ENCODE data around the gene NECTIN4.
"Not testable (repeated sequence)": the region's sequence is repeated elsewhere in the genome, so short reads cannot be mapped to it uniquely, and the experiment has no call there.

Gene NECTIN4

DNA sequence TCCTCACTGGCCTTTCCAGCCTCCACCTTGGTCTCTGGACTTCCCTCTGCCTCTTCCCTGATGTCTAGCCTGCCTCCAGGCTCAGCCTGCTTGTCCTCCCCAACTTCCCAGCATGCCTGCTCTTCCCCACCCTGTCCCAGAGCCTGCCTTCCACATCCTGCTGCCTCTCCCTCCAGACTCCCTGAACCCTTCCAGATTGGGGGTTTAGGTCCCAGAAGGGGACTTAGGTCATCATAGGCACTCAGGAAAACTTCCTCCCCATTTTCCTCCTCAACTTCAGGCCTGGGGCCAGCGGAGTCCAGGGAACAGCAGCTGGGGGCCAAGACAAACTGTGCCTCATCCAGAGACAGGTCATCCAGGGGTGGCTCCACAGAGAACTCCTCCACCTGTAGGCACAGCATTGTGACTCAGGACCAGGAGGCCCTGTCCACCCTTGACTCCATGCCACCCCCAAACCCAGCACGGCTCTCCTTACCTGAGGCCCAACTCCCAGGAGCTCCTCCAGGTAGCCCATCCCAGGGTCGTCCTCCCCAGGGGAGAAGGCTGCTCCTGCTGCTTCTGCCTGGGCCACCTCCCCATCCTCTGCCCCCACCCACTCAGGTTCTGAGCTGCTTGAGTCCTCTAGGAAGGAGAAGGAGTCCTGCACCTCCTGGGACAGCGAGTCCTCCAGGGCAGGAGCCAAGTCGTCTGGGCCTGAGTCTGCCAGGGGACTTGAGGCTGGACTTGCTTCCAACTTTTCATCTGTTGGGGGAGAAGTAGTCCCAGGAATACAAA, 40.2 kb downstream of the NECTIN4 start:
- DNase-seq, result no peak

DNA sequence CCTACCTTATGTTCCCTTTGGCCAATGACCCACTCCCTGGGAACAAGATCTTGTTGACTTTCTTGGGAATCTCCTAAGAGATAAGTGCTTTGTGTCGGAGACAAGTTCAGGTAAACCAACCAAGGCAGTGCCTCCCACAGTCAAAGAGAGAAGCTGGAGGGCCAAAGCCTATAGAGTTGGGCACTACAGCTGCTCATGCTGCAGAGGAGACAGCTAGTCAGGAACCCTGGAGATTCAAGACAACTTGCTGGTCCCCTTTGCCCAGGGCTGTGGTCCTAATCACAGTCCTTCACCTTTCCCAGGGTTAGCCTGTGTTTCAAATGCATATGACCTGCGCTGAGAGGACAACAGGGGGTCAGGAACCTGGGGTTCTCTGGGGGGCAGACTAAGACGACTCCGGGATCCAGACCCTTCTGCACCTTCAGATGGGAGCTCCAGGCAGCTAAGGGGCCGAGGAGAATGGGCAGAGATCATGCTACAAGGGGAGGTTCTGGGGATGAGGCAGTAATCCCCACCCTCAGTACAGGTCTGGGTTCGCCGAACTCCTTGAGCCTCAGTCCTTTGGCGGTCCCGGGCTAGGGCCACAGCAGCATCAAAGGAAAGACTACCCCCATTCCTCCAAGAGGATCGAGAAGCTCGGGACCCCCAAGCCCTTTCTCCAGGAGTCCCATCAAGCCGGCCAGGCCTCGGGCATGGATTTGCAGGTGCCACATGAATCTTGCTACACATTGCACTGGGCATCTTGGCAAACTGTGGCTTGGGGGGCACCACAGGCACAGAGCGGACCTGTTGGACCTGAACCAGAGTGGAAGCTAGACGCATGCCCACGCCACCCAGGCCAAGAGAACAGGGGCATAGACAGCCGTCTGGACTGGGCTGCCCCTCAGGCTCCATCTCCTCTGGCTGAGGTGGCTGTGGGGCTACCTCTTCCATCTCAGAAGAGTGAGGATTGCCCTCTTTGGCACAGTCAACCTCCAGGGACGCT, 41.6 kb downstream of the NECTIN4 start:
- DNase-seq, result no peak

DNA sequence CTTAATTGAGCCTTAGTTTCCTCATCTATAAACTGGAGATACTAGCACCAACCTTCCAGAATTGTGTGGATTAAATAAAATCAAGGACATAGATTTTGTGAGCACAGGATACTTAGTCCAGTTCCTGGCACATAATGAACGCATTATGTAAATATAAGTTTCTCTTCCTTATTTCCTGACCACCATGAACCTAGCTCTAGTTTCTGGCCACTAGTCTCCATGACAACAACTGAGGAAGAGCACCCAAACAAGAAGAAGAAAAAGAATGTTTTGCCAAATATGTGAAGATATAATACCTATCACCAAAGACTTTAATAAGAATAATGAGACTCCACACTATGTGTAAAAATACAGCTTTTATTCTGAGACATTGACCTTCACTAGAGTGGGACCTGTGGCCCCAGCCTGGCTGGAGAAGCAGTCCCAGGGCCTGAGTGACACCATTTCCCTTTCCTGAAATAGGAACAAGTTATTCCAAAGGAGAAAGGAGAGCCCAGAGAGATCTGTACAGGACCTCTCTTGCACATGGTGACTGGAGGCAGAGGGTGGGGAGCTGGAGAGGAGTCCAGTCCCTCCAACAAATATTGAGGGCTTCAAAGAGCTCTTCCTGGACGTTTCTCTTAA, 42.6 kb downstream of the NECTIN4 start:
- no peak for DNase-seq

DNA sequence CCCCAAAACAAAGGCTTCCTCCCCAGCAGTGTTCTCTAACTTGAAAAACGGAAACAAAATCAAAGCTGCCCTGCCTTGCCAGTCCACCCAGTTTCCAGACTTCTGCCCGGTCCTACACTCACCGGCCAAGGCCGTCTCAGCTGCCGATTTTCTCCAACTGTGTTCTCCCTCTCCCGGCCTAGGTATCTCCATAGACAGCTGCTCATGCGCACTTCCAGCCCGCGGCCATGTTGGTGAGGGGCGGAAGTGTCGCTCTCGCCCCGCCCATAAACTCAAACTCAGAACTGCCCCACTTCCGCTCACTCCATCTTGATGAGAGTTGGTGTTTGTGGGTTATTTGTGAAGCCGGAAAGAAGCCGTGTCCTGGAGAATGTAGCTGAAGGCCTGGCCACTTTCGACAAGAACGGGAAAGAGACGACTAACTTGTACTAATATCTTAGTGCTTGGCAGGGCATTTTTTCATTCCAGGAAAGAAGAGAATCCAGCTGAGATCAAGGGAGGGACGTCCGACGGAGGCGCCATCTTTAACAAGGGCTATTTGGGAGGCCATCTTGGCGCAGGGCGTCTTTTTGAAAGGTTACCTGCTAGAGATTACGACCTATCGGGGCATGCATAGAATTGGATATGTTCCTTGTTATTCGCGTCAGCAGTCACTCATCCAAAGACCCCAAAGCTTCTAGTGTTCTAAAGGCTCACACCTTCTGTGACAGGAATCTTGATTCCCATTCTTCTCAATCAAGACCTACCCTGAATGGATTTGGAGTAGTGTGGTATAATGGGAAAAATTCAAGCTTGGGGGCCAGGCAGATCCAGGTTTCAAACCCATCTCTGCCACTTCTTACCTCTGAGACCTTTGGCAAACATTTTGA, 43.4 kb downstream of the NECTIN4 start, which contains the start of gene USF1:
USF1 (minus strand) TSS at position 242 of the 869 bp plus-strand sequence. CDS start 2,702 bp downstream, outside the sequence.
- DNase-seq, result peak; percentile 89

DNA sequence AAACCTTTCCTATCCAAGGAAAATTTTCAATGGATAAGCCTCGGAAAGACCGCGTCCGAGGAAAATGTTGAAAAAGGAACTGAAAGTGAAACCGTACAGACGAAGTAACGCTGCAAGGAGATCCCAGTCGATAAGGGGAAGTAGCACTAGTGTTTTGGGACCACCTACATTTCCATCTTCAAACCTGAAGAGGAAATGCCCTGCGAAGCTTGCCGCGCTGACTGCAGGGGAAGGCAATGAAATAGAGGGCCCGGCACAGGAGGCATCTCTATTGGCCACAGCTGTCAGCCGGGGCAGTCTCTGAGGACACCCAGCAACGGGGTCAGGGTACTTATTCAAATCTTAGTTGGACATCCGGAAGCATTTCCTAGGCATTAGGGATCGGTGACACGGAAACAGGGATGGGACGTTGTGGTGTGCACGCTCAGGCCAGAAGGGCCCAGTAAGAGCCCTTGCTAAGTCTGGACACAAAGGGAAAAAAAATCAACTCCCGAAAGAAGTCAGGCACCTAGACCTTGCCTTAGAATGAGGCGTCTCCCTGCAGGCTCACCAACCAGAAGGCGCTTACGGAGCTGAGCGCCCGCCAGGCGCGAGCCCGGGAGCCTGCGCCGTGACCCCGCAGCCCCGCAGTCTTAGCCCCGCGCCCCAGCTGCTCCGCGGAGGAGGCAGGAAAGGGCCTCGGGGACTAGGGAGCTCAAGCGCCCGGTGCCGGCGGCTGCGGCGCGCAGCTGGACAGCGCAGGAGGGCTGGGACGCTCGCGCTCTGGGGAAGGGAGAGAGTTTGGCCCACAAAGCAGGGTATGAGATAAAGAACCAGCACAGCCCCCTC, 44.2 kb downstream of the NECTIN4 start:
- DNase-seq, result peak; percentile 41

DNA sequence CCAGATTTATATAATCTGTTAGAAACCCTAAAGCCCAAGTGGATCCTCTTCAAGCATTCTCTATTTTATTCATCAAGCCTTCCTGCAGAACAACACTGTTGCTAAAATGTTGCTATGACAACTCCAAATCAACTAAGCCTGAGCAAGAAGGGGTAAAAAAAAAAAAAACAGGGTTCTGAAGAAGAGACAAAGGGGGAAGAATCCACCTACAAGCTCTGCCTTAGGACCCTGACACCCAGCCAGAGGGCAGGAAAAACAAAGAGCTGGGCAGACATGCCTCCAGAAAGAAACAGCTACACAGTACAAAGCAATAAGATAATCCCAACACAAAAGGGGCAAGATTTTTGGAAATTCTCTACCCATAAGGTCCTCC, 44.8 kb downstream of the NECTIN4 start:
- no peak for DNase-seq

DNA sequence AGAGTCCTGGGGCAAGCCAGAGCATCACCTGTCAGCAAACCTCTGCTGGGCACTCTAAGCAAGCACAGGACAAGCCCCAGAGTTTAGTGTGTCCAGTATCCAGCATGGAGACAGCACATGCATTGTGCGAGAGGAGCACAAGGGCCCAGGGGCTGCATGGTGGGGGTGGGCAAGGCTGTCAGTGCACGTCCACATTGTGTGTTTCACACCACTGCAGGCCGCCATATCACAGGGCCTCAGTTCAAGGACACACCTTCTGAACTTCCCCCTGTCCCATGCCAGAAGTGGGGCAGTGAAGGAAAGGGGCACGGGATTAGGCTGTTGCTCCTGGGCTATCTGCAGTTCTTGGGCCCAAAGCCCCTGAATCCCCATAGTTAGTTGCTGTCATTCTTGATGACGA, 49.8 kb downstream of the NECTIN4 start:
- DNase-seq, result no peak

DNA sequence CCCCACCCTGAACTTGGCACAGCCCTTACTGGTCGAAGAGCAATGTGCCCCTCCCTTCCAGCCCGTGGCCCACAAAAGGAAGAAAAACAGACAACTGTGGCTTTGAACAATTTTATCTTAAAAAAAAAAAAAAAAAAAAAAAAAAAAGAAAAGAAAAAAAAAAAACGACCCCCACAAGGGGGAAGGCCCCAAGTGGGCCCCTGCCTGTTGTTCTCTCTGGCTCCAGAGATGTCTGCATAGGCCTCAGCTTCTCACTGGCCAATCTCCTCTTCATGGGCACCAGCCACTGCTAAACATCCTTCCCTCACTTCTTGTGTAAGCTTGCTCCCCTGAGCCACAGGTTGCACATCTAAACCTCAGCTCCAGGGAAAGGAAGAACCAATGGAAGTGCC, 50.2 kb downstream of the NECTIN4 start:
- DNase-seq, result no peak

DNA sequence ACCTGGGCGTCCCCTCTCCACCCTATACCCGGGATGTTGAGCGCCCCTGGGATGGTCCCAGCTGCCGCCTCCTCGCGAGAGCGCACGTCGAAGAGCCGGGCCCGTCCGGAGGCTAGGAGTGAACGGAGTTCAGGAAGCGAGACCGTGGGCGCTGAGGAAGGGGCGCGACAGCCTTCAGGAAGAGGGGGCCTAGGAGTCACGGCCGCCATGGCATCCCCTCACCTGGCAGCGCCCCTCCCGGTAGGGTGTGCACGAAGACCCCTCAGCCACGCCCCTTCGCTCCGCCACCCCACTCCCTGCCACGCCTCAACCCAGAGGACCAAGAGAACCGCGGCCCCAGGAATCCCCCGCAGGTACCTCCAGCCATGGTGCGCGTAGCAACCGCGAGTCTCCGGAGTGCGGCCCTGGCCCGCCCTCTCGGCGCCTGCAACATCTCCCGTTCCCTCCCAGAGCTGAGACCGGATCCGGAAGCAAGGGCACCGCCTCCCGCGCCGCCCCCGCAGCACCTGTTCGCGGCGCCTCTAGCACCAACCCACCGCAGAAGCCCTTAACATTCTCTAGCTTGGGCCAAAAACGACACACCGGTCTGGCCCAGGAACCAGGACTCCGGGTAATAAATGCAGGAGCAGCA, 50.7 kb downstream of the NECTIN4 start, which contains the start of gene TSTD1:
TSTD1 (minus strand) TSS at position 442 of the 631 bp plus-strand sequence; CDS start at position 367, 75 bp downstream.
- DNase-seq, result peak; percentile 77

DNA sequence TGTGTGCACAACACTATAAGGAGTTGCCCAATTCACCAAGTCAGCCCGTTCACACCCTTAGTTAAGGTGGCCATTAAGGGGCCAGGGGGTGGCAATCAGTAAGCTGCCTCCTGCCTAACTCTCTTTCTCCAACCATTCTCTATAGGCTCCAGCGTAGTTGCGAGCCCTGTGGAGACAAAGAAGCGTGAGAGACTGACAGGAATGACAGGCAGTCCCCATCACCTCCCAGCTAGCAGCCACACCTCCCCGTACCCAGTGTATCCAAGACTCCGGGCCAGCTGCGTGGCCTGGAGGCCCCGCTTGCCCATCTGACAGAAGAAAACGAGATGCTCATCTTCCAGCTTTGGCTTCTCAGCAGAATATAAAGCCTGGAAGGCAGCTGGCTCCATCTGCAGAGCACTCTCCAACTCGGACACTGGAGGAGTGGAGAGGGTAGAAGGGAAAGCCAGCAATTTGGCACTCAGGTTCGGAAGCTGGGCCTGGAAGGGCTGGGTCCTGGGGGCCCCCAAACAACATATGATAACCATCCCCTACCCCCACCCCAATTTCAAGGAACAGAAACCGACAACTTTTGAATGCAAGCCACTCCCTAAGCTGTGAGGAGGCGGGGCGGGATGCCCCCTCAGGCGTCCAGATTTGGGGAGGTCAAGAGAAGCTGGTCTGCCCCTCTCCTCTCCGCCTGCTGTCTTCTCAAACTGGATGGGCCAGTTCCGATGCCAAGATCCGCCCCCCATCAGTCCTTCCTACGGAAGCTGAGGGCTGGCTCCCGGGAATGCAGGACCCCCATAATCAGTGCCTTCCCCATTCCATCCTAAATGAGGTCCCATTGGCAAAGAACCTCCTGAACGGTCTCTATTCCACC, 51.5 kb downstream of the NECTIN4 start:
- no peak for DNase-seq

DNA sequence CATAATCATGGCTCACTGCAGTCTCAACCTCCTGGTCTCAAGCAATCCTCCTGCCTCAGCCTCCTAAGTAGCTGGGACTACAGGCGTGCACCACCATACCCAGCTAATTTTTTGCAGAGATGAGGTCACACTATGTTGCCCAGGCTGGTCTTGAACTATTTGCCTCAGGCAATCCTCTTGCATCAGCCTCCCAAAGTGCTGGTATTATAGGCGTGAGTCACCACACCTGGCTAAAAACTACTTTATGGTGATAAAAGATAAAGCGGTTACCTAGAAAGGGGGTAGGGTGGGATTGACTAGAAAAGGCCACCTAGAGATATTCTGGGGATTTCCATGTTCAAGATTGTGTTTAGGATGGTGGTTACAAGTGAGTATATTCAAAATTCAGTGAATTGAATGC, 55.6 kb downstream of the NECTIN4 start:
- no peak for DNase-seq

DNA sequence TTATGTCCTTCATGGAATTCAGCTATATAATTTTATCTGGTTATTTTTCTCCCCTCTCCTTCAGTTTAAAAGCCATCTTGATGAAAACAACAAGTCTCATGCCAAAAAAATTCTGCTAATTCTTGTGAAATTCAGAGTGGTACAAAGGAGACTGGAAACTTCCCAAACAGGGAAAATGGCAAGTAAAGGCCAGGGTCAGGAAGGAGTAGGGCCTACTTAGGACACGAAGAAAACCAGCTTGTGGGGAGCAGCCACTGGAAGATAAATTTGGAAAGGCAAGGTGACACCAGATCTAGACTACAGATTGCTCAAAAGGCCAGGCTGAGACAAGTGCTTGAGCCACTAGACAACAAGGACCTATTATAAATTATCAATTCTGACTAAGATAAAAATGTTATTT, 56.9 kb downstream of the NECTIN4 start:
- DNase-seq, result no peak

DNA sequence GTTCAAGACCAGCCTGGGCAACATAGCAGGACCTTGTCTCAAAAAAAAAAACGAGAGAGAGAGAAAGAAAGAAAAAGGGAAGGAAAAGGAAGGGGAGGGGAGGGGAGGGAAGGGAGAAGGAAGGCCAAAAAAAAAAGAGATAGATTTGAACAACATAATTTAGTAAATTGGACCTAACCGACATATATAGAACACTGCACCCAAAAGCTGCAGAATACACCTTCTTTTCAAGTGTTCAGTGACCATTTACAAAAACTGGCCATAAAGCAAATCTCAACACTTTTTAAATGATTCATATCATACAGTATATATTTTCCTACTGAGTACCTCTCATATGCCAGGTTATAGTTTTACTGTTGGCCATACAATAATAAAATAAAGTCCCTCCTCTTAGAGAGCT, 57.5 kb downstream of the NECTIN4 start:
- no peak for DNase-seq

DNA sequence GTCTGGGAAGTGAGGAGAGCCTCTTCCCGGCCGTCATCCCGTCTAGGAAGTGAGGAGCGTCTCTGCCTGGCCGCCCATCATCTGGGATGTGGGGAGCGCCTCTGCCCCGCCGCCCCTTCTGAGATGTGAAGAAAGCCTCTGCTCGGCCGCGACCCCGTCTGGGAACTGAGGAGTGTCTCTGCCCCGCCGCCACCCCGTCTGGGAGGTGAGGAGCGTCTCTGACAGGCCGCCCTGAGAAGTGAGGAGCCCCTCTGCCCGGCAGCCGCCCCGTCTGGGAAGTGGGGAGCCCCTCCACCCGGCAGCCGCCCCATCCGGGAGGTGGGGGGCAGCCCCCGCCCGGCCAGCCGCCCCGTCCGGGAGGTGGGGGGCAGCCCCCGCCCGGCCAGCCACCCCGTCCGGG, 59.9 kb downstream of the NECTIN4 start:
- DNase-seq, result not testable (repeated sequence)

DNA sequence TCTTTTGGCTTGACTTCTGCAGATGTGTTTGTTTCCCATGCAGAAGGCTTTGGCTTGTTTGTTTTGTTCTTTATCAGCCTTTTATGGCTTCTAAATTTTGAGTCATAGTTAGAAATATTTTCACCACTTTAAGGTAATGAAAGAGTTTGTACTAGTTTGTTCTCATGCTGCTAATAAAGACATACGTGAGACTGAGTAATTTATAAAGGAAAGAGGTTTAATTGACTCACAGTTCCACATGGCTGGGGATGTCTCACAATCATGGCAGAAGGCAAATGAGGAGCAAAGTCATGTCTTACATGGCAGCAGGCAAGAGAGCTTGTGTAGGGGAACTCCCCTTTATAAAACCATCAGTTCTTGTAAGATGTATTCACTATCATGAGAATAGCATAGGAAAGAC, 62.4 kb downstream of the NECTIN4 start:
- not testable (repeated sequence) for DNase-seq

DNA sequence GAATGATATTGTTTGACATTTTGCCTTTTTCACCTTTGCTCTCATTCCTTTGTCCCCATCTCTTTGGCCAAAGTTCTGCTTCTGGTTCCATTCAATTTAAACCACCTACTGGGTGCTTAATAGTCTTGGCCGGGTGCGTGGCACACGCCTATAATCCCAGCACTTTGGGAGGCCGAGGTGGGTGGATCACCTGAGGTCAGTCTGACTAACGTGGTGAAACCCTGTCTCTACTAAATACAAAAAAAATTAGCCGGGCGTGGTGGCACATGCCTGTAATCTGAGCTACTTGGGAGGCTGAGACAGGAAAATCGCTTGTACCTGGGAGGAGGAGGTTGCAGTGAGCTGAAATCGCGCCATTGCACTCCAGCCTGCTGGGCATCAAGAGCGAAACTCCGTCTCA, 66.9 kb downstream of the NECTIN4 start:
- not testable (repeated sequence) for DNase-seq

DNA sequence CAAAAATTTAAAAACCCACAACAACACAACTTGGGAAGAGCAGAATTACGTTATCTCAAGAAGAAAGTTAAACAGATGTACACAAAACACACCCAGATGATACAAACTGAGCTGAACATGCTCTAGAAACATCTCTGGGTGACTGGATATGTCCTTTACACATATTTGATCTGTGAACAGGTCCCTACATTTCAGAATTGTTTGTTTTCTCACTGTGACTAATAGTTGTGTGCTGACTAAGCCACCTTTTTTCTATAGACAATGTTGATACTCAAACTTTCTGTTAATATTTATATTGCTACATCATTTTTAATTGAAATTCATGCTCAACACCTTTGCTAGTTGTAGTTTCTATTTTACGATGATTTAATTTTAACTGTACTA, 67.4 kb downstream of the NECTIN4 start:
- DNase-seq, result no peak

DNA sequence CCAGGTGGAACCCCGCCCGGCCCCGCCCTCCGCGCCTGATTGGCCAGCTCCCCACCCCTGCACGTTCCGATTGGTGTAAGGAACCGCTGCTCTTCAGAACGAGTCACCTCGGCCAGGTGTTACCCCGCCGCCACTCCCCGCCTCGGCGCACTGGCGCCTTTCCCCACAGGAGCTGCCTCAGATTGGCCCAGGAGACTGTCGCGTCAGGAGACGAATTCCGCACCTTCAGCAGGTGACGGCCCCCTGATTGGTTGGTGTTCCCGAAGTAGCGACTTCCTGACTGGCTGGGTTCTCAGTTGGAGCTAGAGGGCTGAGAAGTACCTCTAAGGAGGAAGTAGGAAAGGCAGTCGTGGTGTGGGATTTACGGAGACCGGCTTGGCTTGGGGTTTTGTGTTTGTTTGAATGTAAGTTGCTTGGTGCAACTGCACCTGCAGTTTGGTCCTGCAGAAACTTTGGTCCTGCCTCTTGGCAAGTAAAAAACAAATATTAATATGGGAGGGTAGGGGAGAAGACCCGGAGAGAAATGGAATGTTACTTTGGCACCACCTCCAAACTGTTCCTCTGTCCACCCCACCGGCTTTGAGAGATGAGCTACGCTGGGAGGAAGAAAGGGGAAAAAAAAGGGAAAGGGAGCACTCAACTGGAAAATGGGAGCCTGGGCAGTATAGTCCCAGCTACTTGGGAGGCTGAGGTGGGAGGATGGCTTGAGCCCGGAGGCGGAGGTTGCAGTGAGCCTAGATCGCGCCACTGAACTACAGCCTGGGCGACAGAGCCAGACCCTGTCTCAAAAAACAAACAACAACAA, 68.0 kb downstream of the NECTIN4 start:
- DNase-seq, result peak; percentile 77
